Transverse colon (tissue), 4 donors: ENCODE data around the gene WDR89. TPM values are rescaled to one million over a fixed set of nuclear protein-coding genes. Genes with fewer than 3 reads are reported as not detected.
"Not testable (repeated sequence)": the region's sequence is repeated elsewhere in the genome, so short reads cannot be mapped to it uniquely, and the experiment has no call there.

Source experiments
- DNase-seq: peaks from one replicate; pipeline ENCODE4 v3.0.0-alpha.2; 2019
- H3K27ac ChIP-seq, 4 donors: fragments of 200-600 bp; sonication (generic); 2 replicates each; pipeline ENCODE4 v1.5.1; 2016 to 2018; ENCODE audit warnings: inconsistent platforms in 4 of 4
- H3K27me3 ChIP-seq: fragments of 200-600 bp; sonication (generic); 2 replicates; pipeline ENCODE4 v1.5.1; 2017; ENCODE audit warnings: inconsistent platforms
- H3K36me3 ChIP-seq, 4 donors: fragments of 200-600 bp; sonication (generic); 2 replicates each; pipeline ENCODE4 v1.5.1; 2017 to 2019; ENCODE audit warnings: inconsistent platforms in 4 of 4
- H3K4me1 ChIP-seq, 4 donors: fragments of 200-600 bp; sonication (generic); 2 replicates each; pipeline ENCODE4 v1.5.1; 2017 to 2020; ENCODE audit warnings: inconsistent platforms in 4 of 4
- H3K4me3 ChIP-seq, 4 donors: fragments of 200-600 bp; sonication (generic); 1 replicate in 1 of 4; 2 replicates in 3 of 4; pipeline versions ENCODE4 v1.5.1 to v1.6.1; 2017 to 2019; ENCODE audit warnings: inconsistent platforms in 4 of 4
- H3K9me3 ChIP-seq, 2 donors: fragments of 200-600 bp; sonication (generic); 2 replicates each; pipeline ENCODE4 v1.5.1; 2017 to 2019; ENCODE audit warnings: inconsistent platforms in 2 of 2
- CTCF ChIP-seq, 5 experiments: fragments of 200-600 bp in 3 of 5; fragments of 450-650 bp in 2 of 5; sonication (generic) in 3 of 5; IDR thresholded peaks; 1 replicate in 2 of 5; 2 replicates in 3 of 5; pipeline ENCODE4 v1.5.1; 2016 to 2017; ENCODE audit warnings: antibody characterized with exemption in 5 of 5, inconsistent platforms in 3 of 5, mild to moderate bottlenecking in 2 of 5, moderate library complexity in 1 of 5
- EP300 ChIP-seq: sonication (generic); formaldehyde crosslinking; IDR thresholded peaks from one replicate; pipeline ENCODE4 v1.6.1; 2017; ENCODE audit warnings: antibody characterized with exemption, low read depth
- POLR2A ChIP-seq: fragments of 450-650 bp; IDR thresholded peaks from one replicate; pipeline ENCODE4 v1.6.1; 2016; ENCODE audit warnings: antibody characterized with exemption, mild to moderate bottlenecking, moderate library complexity
- POLR2AphosphoS5 ChIP-seq, 3 donors: sonication (generic); formaldehyde crosslinking; IDR thresholded peaks; one replicate each; pipeline ENCODE4 v1.6.1; 2016; ENCODE audit warnings: antibody characterized with exemption in 3 of 3
- WGBS, 2 donors: methylation state at CpG; one replicate each; pipeline ENCODE4 v1.1.5; 2018; ENCODE audit warnings: low coverage in 1 of 2; 5-methylcytosine and 5-hydroxymethylcytosine counted together
- in situ Hi-C, 4 donors: fragments of 200-750 bp; cut with MboI; loops; one replicate each; pipeline versions ENCODE4 v1.15.0 to v1.15.1; 2017; ENCODE audit warnings: low sequenced_read_pairs in 3 of 4, low pct_ligation_motif_present in 1 of 4, low pct_unique_long_range_greater_than_20kb in 1 of 4
- intact Hi-C: fragments of 100-400 bp; cut with DNase I; formaldehyde crosslinking; loops from one replicate; pipeline ENCODE4 v1.15.1; 2023; ENCODE audit warnings: low total_unique reads
- total RNA-seq, 4 donors: library from RNA; depleted of rRNA; stranded (reverse); fragments of >200 nt; gene quantifications; one replicate each; pipeline ENCODE4 v1.1.0, GENCODE V29; 2016

WDR89 gene
- total RNA-seq, 4 donors from 2014 or later = 3.8 to 17.2 (median 7.2) TPM

GRCh38 chr14:63642656-63643382 is 1.1 kb upstream of the WDR89 start:
- Histone ChIP-seq H3K27me3 (no peaks in the 10 kb centered on the region), H3K27ac (peak overlapping the region; percentile 94 to 97 (median 94)), H3K36me3 (no peaks in the 10 kb centered on the region), H3K4me1 (peaks cover 0 to 22% (median 11%) of the 10 kb centered on the region in 4 donors), H3K9me3 (no peaks in the 10 kb centered on the region), H3K4me3 (peak overlapping the region in 3 of 4 donors; percentile 48 to 69 (median 48))
- TF ChIP-seq POLR2A (no peak), EP300 (no peak), CTCF (IDR thresholded peaks at IDR 0.05) (no peak), POLR2AphosphoS5 (IDR thresholded peaks at IDR 0.05) (no peak)
- 66 to 70% methylated on average over 8 of the region's 8 CpGs for WGBS, 2 donors
- intact Hi-C loops = loop anchor here (5.0 kb wide), 1 partner anchor 256 kb away; no protein-coding TSS in a partner anchor
- in situ Hi-C loops = loop anchor here in 2 of 4 donors (25.0 kb wide), 1 partner anchor 119 kb away; no protein-coding TSS in a partner anchor
- no peak for DNase-seq

- intact Hi-C loops (loop anchor here (5.0 kb wide), 1 partner anchor 255 kb away; no protein-coding TSS in a partner anchor), in situ Hi-C loops (loop anchor here in 2 of 4 donors (25.0 kb wide), 1 partner anchor 120 kb away; no protein-coding TSS in a partner anchor)
- H3K27me3 ChIP-seq = no peaks in the 10 kb centered on the region
- no peaks in the 10 kb centered on the region for H3K36me3 ChIP-seq
- no peaks in the 10 kb centered on the region for H3K9me3 ChIP-seq
- H3K4me1 ChIP-seq = peaks cover 0 to 22% (median 11%) of the 10 kb centered on the region in 4 donors
- peak; percentile 84 for DNase-seq
- H3K4me3 ChIP-seq = peak overlapping the region; percentile 43 to 69 (median 48)
- peak overlapping the region; percentile 94 to 97 (median 94) for H3K27ac ChIP-seq
- no peak for TF ChIP-seq EP300
- TF ChIP-seq CTCF (IDR thresholded peaks at IDR 0.05) = peak in 1 of 5 experiments; percentile 11
- no peak for TF ChIP-seq POLR2A
- no peak for TF ChIP-seq POLR2AphosphoS5 (IDR thresholded peaks at IDR 0.05)
- 0% methylated on average over 10 to 12 of the region's 12 CpGs for WGBS, 2 donors
Measured at GRCh38 chr14:63642229-63642611, 549 bp upstream of the WDR89 start.

- no peak overlapping the region for H3K27ac ChIP-seq
- in situ Hi-C loops = loop anchor here in 3 of 4 donors (10.0 to 25.0 kb wide), 2 partner anchors 124 to 136 kb away; no protein-coding TSS in a partner anchor
- no peak overlapping the region for H3K4me3 ChIP-seq
- H3K9me3 ChIP-seq = peaks cover 0 to 7% of the 10 kb centered on the region in 2 donors
- intact Hi-C loops = no loop called here
- H3K36me3 ChIP-seq = no peaks in the 10 kb centered on the region
- no peak for DNase-seq
- no peaks in the 10 kb centered on the region for H3K27me3 ChIP-seq
- TF ChIP-seq POLR2A (no peak), CTCF (IDR thresholded peaks at IDR 0.05) (no peak), EP300 (no peak), POLR2AphosphoS5 (IDR thresholded peaks at IDR 0.05) (no peak)
- WGBS, 2 donors = 93 to 100% methylated on average over 1 of the region's 1 CpG
- peaks cover 0 to 22% (median 11%) of the 10 kb centered on the region in 4 donors for H3K4me1 ChIP-seq
Measured at GRCh38 chr14:63638493-63638892, 3.2 kb downstream of the WDR89 start.

- DNase-seq, H3K4me3 ChIP-seq, intact Hi-C loops, H3K9me3 ChIP-seq, H3K27me3 ChIP-seq, H3K27ac ChIP-seq, H3K36me3 ChIP-seq: not testable (repeated sequence)
- H3K4me1 ChIP-seq = peaks cover 0 to 14% (median 9%) of the 10 kb centered on the region in 4 donors
- WGBS, 2 donors = 89 to 100% methylated on average over 4 of the region's 4 CpGs
- in situ Hi-C loops = loop anchor here in 3 of 4 donors (10.0 to 25.0 kb wide), 2 partner anchors 126 to 139 kb away; no protein-coding TSS in a partner anchor
Measured at GRCh38 chr14:63636094-63636635, 5.5 kb downstream of the WDR89 start.
